KG1 (cell line): ENCODE measurements around the gene PCSK5.
"Not testable (repeated sequence)": the region's sequence is repeated elsewhere in the genome, so short reads cannot be mapped to it uniquely, and the experiment has no call there.

ENCODE experiments used
- DNase-seq: peaks from one replicate; lab custom pipeline; 2025; lab: John Stamatoyannopoulos, UW

Gene PCSK5

DNA sequence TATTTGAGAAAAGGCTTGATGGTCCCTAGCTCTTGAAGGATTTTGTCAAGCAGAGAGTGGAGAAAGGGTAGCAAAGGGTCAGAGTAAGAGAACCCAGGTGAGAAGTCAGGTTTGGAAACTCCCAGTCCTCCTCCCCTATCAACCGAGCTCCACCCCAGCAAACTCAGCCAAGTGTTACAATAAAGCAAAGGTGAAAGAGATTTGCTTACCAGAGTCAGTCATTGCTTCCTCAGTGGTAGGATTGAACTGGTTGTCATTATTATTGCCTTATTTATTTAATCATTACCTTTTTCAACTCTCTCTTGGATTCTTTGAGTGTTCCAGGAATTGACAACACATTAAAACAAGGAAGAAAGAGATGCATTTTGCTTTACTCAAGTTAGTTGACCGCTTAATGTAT is 423.3 kb downstream of the PCSK5 start:
- DNase-seq = no peak

DNA sequence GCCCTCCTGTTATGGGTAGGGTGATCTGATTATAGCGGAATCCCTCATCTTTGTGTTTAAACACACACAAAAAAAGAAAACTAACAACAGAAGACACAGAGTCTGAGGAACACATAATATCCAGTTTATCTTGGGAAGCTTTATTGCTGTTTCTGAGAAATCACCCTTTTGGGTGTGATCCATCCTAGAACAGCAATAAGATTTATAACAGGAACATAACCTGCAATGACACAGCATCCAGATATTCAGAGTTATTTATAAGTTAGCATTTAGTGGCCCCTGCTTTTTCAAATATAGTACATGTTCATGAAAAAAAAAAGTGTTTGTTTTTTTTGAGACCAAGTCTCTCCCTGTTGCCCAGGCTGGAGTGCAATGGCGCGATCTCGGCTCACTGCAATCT is 423.8 kb downstream of the PCSK5 start:
- DNase-seq = no peak

DNA sequence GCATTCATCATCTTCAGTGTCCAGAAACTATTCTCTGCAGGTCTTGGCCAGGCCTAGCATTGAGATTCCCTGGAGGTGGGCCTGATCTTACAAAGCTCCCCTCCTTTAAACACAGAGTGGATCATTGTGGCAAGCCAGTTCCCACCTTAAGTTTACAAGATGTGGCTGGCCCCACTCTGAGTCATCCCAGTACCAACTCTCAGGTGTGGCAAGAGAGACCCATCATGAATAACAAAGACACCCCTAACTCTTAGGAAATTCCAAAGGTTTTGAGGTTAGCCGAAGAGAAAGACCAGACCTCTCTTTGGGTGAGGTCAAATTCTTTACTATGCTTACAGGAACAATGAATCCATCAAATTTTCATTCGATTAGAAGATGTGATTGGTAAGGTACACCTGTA is 425.6 kb downstream of the PCSK5 start:
- no peak for DNase-seq

DNA sequence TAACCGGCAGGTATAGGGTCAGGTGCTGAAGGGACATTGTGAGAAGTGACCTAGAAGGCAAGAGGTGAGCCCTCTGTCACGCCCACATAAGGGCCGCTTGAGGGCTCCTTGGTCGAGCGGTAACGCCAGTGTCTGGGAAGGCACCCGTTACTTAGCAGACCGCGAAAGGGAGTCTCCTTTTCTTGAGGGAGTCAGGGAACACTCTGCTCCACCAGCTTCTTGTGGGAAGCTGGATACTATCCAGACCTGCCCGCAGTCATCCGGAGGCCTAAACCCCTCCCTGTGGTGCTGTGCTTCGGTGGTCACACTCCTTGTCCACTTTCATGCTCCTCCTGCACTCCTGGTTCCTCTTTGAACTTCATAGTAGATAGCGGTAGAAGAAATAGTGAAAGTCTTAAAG is 429.0 kb downstream of the PCSK5 start:
- not testable (repeated sequence) for DNase-seq

DNA sequence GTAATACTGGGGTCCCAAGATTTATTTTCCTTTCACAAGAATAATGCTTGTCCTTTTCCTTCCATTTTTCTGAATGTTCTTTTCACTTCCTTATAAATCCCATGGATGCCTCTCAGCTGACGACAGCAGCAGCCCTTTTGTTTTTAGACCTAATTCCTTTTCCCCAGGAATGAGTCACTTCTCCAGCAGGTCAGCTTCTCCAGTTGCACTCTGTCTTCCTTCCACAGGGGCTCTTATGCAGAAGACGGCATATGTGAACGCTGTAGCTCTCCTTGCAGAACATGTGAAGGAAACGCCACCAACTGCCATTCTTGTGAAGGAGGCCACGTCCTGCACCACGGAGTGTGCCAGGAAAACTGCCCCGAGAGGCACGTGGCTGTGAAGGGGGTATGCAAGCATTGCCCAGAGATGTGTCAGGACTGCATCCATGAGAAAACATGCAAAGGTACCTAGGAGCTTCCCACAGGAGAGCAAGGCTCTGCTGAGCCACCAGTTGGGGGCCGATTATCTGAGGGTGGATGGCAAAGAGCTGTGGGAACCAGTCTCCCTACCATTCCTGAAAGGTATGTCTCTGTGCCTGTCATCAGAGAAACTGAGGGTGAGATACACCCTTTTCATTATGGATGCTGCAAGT is 430.8 kb downstream of the PCSK5 start:
- DNase-seq = no peak

DNA sequence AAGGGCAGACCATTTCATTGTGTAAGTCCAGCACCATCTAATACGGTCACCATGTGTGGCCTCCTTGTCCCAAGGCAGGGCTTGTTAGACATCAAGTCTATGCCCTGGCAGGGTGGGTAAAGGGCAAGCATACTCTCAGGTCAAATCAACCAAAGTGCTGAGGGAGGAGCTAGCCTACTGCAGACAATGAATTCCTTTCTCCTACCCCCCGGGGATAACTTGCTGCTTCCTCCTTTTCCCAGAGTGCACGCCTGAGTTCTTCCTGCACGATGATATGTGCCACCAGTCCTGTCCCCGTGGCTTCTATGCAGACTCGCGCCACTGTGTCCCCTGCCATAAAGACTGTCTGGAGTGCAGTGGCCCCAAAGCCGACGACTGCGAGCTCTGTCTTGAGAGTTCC is 432.3 kb downstream of the PCSK5 start:
- no peak for DNase-seq

DNA sequence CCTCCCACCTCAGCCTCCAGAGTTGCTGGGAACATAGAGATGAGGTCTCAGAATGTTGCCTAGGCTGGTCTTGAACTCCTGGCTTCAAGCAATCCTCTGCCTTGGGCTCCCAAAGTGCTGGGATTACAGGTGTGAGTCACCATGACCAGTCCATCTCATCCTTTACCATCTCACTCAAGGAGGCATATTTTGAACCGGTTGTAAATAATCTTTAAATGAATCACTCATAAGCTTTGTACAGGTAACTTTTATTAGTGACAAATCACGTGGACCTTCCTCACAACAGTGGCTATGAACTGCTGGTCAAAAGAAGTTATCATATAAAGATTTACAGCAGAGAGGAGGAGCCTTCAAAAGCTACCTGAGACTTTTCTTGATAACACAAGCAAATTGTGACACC is 433.0 kb downstream of the PCSK5 start:
- DNase-seq = no peak

DNA sequence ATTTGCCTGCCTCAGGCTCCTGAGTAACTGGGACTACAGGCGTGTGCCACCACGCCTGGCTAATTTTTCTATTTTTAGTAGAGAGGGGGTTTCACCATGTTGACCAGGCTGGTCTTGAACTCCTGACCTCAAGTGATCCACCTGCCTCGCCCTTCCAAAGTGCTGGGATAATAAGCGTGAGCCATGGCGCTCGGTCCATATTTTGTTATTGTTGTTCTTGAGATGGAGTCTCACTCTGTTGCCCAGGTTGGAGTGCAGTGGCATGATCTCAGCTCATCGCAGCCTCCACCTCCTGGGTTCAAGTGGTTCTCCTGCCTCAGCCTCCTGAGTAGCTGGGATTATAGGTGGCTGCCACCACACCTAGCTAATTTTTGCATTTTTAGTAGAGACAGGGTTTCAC is 433.6 kb downstream of the PCSK5 start:
- not testable (repeated sequence) for DNase-seq

DNA sequence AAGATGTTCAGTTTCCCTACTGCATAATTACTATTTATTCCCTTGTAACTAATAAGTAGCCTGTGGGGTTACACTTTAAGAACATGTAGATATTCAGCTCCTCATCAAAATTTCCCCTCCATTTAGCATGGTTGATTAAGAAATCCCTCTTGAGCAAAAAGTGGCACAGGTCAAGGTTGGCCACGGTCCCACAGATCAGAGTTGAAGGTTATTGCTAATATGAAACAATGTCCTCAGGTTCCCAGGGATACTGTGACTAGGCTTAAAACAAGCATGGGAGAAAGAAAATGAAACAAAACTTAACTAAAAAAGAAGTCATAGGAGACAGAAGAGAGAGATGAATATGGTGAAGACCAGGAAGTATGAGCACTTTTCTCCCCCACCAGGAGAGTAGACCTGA is 439.6 kb downstream of the PCSK5 start:
- no peak for DNase-seq

DNA sequence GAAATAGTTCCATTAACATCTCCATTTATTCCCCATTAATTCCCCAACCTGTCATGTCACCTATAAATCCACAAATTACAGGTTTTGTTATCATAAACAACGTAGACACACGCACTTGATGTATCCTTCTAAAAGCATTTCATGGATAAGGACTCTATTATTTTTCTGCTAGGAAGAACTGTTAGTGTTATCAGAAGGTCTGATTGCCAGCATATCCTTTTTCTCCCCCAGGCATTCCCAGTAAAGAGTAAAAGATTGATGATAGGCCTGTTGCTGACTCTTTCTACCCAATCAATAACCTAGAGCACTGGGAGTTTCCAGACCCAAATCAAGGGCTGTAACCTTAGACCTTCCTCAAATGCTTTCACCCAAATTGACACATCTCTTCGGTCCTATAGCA is 442.9 kb downstream of the PCSK5 start:
- DNase-seq = no peak

DNA sequence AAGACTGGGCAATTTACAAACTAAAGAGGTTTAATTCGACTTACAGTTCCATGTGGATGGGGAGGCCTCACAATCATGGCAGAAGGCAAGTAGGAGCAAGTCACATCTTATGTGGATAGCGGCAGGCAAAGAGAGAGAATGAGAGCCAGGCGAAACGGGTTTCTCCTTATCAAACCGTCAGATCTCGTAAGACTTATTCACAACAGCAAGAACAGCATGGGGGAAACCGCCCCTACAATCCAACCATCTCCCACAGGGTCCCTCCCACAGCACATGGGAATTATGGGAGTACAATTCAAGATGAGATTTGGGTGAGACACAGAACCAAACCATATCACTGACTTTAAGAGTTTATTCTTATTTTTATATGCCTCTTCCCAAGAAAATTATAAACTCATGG is 443.5 kb downstream of the PCSK5 start:
- DNase-seq = no peak

DNA sequence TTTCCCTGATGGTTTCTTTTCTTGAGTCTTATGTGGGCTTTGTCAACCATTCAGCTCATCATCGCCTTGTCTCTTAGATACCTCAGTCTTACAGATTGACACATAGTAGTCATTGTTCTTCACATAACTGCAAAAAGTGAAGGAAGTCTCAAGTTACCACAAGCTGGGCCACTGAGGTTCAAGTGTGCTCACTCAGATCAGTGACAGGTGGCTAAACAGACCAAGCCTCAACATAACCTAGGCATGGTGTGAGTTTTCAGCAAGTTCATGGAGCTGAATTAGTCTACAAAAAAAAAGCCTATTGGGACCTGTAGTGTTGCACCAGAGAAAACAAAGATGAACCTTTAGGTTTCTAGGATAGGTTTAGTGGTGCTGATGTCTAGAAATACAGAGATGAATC is 445.6 kb downstream of the PCSK5 start:
- DNase-seq = no peak

DNA sequence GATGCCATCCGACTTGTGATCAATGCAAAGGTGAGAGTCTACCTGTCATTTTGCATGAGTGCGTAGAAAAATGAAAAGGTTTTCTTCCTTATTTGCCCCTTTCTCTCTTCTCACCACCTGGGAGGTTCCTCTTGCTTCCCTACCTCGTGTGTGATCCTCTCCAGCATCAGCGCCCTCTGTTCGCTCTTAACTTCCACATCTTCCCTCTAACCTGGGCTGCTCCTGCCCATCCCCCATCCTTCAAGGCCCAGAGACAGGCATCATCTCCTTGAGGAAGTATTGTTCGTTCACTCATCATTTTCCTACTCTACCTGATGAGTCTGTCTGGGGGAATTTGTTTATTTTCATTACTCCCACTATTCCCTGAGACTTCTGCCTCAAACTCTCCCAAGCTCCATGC is 447.9 kb downstream of the PCSK5 start:
- no peak for DNase-seq

DNA sequence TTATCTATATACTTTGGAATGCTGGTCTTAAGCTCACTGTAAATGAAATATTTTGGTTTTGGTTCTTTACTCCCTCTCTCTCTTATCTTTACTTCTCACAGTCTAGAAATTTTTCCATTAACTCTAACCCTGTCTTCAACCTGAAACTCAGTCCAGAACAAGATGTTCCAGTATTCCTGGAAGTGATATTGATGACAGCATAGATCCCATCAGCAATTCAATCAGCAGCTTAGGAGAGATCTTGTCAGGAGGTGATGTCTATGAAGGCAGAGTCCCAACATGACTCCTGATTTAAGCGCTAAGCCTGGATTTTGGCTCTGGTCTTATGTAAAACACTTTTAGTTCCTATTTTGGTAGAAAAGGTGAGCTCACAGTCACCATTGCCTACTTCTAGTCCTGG is 451.1 kb downstream of the PCSK5 start:
- no peak for DNase-seq

DNA sequence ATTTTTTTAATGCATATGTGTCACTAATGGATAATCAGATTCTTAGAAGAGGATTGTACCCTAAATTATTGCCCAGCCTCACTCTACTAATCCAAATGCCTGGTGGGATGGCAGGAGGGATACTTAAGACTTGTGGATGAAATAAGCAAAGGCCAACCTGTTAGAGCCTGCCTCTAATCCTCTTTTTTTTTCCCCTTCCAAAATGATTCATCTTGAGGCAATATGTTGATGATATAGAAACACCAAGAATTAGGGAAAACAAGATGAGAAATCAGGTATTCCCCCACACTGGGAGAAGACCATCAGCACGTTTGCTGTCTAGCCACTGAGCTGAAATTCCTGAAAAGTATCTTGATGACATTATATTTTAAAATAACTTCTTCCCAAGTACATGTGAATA is 451.7 kb downstream of the PCSK5 start:
- no peak for DNase-seq

DNA sequence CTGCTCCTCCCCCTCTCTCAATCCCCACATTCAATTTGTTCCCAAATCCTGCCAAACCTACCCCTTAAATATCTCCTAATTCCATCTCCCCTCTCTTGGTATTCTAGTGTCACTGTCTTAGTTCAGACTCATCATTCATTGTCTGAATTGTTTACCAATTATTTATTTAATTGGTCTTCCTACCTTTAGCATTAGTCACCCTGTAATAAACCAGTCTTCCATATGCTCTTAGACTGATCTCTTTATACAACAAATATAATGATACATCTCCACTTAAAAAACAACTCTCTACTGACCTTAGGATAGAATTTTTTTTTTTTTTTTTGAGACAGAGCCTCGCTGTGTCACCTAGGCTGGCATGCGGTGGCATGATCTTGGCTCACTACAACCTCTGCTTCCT is 452.4 kb downstream of the PCSK5 start:
- no peak for DNase-seq

DNA sequence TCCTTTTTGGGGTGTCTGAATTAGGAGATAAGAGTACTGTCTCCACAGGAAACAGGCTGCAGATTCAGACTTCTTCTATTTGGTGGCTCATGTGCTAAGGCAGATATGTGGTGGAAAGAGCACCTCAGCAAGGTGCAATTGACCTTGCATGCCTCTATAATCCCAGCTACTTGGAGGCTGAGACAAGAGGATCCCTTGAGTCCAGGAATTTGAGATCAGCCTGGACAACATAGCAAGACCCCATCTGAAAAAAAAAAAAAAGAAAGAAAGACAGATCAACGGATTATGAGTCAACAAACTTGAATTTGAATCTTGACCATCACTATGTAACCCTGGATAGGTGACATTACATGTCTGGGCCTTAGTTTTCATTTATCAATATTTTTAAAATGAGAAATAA is 459.4 kb downstream of the PCSK5 start:
- no peak for DNase-seq

DNA sequence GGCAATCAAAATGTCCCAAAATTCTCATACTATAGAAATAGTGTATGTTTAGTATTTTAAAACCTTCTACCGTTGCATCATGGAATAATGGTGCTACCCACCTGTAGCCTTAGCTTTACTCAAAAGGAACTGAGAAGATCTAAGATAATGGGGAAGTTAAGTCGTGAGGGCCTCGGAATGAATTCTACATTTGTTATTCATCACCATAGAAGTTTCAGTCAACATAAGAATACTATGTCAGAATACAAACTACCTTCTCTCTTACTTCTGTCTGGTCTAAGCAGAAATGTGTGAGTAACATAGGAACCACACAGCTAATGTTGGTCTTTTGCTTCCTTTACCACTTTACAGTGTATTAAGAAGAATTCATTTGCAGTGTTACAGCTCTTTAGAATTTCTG is 460.5 kb downstream of the PCSK5 start:
- DNase-seq = no peak

DNA sequence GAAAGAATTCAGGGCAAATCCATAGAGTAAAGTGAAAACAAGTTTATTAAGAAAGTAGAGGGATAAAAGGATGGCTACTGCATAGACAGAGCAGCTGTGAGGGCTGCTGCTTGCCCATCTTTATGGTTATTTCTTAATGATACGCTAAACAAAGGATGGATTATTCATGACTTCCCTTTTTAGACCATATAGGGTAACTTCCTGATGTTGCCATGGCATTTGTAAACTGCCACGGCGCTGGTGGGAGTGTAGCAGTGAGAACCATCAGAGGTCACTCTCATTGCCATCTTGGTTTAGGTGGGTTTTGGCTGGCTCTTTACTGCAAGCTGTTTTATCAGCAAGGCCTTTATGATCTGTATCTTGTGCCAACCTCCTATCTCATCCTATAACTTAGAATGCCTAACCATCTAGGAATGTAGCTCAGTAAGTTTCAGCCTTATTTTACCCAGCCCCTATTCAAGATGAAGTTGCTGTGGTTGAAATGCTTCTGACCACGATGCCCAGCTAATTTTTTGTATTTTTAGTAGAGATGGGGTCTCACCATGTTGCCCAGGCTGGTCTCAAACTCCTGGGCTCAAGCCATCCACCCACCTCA is 461.6 kb downstream of the PCSK5 start:
- no peak for DNase-seq

DNA sequence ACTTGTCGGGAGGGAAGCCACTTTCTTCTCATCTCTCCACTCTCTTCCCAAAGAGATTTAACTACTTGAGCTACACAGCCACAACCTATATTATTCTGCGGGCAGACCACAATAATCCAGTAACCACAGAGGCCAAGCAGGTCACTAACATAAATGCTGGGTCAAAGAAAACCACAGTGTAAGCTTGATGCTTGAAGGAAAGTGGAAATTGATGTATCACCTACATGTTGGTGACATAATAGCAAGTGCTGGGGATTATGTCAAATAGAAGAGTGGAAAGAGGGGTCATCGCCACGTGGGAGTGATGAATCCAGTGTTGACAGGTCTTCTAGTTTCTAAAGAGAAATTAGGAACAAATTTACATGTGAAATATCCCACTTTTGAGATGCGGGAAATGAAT is 462.8 kb downstream of the PCSK5 start:
- DNase-seq = no peak

DNA sequence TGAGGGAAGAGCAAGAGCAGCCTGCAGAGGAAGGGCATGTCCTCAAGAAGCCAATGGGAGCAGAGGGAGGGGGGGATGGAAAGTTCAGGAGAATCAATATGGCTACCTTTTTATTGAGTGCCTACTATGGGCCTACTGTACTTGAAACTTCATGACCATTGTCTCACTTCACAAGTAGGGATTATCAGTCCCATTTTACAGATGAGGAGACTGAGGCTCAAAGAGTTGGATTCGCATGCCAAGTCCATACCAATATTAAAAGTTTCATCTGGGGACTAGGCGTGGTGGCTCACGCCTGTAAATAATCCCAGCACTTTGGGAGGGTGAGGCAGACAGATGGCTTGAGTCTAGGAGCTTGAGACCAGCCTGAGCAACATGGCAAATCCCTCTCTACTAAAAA is 463.7 kb downstream of the PCSK5 start:
- no peak for DNase-seq

DNA sequence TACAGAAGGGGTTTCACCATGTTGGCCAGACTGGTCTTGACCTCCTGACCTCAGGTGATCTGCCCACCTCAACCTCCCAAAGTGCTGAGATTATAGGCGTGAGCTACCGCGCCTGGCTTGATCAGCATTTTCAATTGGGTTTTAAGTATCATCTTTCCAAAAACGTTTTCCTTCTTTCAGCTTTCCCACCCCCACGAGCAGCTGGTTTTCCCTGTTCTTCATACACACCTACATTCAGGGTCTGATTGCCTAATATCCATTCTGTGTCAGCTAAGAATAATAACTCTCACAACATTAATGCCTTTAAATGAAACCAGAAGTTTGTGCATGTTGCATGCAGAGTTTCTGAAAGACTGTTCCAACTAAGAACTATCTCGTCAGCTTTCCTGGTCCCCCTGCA is 465.4 kb downstream of the PCSK5 start:
- DNase-seq = no peak

DNA sequence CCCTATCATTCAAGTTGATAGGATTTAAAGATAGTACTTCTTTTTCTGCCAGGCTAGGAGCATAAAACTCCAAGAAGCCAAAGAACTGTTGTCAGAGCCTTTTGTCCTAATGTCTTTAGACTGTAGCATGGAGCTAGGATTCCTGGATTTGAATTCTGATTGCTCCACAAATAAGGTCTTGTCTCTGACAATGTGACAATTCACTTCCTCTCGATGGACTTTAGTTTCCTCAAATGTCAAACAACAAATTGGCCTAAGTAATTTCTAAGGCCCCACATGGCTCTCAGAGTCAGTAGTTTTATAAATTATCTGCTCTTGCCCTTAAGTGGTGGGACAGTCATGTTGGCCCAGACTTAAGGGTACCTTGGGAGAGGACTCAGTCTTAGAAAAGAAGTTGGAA is 467.1 kb downstream of the PCSK5 start:
- no peak for DNase-seq

DNA sequence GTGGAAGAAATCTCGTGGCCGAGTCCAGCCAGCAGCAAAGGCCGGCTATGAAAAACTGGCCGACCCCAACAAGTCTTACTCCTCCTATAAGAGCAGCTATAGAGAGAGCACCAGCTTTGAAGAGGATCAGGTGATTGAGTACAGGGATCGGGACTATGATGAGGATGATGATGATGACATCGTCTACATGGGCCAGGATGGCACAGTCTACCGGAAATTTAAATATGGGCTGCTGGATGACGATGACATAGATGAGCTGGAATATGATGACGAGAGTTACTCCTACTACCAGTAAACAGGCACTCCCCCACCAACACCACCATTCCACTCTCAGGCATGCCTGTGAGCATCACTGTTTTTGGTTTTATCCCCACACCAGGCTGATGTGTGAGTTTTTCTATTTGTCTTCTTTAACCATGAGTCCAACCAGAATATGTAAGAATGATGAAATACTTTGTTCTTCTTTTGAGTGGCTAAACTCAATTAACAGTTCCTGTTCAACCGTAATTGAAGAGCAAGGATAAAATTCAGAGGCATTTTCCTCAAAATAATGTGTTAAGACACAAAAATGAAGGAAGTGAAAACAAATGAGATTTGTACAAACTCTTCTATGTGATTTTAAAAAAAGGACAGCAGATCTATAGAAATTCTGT is 468.3 kb downstream of the PCSK5 start:
- DNase-seq = no peak
